ENCODE data around the gene RBM33. TPM values are rescaled to one million over a fixed set of nuclear protein-coding genes. Genes with fewer than 3 reads are reported as not detected.

RBM33 gene
- total and polyA plus RNA-seq, 2 of the 13 experiments (the other 11 are each of a cell fraction or from before 2014, with no cell fraction given), result 12.4 to 28.9 TPM

DNA sequence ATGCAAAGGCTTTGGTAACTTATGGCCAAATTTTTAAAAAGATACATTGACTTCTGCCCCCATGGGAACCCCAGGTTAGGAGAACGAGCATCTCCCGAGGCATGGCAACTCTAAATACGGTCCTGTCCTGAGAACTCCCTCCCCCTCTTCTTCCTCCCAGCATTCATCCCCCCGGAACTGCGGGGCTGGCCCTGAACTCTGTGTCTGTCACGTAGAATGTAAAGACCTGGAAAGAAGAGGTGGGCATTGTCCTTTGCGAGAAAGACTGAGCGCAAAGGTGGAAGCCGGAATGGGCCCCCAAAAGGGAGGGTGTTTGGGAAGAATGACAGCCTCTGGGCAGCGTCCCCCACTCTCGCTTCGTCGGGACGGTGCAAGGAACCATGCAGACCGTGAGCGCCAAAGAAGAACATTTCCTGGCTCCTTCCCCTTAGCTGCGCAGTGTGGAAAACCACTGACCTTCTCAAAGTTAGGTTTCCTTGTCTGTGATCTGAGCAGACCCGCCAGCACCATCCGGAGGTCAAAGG is 146.8 kb downstream of the RBM33 start (continued):
- TF ChIP-seq, protein P1, sequence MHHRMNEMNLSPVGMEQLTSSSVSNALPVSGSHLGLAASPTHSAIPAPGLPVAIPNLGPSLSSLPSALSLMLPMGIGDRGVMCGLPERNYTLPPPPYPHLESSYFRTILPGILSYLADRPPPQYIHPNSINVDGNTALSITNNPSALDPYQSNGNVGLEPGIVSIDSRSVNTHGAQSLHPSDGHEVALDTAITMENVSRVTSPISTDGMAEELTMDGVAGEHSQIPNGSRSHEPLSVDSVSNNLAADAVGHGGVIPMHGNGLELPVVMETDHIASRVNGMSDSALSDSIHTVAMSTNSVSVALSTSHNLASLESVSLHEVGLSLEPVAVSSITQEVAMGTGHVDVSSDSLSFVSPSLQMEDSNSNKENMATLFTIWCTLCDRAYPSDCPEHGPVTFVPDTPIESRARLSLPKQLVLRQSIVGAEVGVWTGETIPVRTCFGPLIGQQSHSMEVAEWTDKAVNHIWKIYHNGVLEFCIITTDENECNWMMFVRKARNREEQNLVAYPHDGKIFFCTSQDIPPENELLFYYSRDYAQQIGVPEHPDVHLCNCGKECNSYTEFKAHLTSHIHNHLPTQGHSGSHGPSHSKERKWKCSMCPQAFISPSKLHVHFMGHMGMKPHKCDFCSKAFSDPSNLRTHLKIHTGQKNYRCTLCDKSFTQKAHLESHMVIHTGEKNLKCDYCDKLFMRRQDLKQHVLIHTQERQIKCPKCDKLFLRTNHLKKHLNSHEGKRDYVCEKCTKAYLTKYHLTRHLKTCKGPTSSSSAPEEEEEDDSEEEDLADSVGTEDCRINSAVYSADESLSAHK (CRISPR knock-in tag; IDR thresholded peaks at IDR 0.05; ENCODE audit: borderline replicate concordance), result no peak
- TF ChIP-seq, protein P2, sequence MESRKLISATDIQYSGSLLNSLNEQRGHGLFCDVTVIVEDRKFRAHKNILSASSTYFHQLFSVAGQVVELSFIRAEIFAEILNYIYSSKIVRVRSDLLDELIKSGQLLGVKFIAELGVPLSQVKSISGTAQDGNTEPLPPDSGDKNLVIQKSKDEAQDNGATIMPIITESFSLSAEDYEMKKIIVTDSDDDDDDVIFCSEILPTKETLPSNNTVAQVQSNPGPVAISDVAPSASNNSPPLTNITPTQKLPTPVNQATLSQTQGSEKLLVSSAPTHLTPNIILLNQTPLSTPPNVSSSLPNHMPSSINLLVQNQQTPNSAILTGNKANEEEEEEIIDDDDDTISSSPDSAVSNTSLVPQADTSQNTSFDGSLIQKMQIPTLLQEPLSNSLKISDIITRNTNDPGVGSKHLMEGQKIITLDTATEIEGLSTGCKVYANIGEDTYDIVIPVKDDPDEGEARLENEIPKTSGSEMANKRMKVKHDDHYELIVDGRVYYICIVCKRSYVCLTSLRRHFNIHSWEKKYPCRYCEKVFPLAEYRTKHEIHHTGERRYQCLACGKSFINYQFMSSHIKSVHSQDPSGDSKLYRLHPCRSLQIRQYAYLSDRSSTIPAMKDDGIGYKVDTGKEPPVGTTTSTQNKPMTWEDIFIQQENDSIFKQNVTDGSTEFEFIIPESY (CRISPR knock-in tag; IDR thresholded peaks at IDR 0.05), result peak; percentile 6; the same call in 1 of the 2 replicates
- TF ChIP-seq, protein P3, sequence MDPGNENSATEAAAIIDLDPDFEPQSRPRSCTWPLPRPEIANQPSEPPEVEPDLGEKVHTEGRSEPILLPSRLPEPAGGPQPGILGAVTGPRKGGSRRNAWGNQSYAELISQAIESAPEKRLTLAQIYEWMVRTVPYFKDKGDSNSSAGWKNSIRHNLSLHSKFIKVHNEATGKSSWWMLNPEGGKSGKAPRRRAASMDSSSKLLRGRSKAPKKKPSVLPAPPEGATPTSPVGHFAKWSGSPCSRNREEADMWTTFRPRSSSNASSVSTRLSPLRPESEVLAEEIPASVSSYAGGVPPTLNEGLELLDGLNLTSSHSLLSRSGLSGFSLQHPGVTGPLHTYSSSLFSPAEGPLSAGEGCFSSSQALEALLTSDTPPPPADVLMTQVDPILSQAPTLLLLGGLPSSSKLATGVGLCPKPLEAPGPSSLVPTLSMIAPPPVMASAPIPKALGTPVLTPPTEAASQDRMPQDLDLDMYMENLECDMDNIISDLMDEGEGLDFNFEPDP (CRISPR knock-in tag; conservative IDR thresholded peaks at IDR 0.05), result no peak
- TF ChIP-seq, protein P4, sequence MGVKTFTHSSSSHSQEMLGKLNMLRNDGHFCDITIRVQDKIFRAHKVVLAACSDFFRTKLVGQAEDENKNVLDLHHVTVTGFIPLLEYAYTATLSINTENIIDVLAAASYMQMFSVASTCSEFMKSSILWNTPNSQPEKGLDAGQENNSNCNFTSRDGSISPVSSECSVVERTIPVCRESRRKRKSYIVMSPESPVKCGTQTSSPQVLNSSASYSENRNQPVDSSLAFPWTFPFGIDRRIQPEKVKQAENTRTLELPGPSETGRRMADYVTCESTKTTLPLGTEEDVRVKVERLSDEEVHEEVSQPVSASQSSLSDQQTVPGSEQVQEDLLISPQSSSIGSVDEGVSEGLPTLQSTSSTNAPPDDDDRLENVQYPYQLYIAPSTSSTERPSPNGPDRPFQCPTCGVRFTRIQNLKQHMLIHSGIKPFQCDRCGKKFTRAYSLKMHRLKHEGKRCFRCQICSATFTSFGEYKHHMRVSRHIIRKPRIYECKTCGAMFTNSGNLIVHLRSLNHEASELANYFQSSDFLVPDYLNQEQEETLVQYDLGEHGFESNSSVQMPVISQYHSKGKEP (CRISPR knock-in tag; IDR thresholded peaks at IDR 0.05), result no peak
- TF ChIP-seq KDM3A (CRISPR knock-in tag; IDR thresholded peaks at IDR 0.05; ENCODE audit: low read depth), result no peak
- no peak for TF ChIP-seq PAX8 (CRISPR knock-in tag; IDR thresholded peaks at IDR 0.05; ENCODE audit: borderline replicate concordance)
- TF ChIP-seq, protein P5, sequence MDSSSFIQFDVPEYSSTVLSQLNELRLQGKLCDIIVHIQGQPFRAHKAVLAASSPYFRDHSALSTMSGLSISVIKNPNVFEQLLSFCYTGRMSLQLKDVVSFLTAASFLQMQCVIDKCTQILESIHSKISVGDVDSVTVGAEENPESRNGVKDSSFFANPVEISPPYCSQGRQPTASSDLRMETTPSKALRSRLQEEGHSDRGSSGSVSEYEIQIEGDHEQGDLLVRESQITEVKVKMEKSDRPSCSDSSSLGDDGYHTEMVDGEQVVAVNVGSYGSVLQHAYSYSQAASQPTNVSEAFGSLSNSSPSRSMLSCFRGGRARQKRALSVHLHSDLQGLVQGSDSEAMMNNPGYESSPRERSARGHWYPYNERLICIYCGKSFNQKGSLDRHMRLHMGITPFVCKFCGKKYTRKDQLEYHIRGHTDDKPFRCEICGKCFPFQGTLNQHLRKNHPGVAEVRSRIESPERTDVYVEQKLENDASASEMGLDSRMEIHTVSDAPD (CRISPR knock-in tag; IDR thresholded peaks at IDR 0.05), result no peak
- TF ChIP-seq, protein P6, sequence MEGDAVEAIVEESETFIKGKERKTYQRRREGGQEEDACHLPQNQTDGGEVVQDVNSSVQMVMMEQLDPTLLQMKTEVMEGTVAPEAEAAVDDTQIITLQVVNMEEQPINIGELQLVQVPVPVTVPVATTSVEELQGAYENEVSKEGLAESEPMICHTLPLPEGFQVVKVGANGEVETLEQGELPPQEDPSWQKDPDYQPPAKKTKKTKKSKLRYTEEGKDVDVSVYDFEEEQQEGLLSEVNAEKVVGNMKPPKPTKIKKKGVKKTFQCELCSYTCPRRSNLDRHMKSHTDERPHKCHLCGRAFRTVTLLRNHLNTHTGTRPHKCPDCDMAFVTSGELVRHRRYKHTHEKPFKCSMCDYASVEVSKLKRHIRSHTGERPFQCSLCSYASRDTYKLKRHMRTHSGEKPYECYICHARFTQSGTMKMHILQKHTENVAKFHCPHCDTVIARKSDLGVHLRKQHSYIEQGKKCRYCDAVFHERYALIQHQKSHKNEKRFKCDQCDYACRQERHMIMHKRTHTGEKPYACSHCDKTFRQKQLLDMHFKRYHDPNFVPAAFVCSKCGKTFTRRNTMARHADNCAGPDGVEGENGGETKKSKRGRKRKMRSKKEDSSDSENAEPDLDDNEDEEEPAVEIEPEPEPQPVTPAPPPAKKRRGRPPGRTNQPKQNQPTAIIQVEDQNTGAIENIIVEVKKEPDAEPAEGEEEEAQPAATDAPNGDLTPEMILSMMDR (CRISPR knock-in tag; IDR thresholded peaks at IDR 0.05), result peak; percentile 41; the same call in 1 of the 2 replicates
